ENCODE measurements around the gene PSEN1.

DNA sequence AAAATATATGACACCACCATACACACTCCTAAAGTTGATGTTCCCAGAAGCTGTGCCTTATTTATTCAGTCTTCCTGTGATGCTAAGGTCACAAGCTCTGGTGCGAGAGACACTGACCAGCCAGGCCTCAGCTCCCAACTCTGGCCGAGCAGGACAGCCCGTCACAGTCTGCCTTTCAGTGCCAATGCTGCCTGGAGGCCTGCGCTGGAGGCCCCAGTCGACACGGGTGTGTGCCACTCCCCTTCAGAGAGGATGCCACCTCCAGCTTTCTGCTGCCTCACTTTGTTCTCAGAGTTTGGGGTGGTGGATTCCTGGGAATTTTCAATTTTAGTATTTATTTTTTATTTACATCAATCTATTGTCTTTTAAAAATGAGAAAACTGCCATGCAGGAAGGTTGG lies 93.7 kb downstream of the PSEN1 start:
- no peak for TF ChIP-seq EZH2 (IDR thresholded peaks at IDR 0.05; ENCODE audit: low read length)
- TF ChIP-seq, protein P1, sequence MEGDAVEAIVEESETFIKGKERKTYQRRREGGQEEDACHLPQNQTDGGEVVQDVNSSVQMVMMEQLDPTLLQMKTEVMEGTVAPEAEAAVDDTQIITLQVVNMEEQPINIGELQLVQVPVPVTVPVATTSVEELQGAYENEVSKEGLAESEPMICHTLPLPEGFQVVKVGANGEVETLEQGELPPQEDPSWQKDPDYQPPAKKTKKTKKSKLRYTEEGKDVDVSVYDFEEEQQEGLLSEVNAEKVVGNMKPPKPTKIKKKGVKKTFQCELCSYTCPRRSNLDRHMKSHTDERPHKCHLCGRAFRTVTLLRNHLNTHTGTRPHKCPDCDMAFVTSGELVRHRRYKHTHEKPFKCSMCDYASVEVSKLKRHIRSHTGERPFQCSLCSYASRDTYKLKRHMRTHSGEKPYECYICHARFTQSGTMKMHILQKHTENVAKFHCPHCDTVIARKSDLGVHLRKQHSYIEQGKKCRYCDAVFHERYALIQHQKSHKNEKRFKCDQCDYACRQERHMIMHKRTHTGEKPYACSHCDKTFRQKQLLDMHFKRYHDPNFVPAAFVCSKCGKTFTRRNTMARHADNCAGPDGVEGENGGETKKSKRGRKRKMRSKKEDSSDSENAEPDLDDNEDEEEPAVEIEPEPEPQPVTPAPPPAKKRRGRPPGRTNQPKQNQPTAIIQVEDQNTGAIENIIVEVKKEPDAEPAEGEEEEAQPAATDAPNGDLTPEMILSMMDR (optimal IDR thresholded peaks at IDR 0.05 in 1 of 3, IDR thresholded peaks at IDR 0.05 in 1 of 3, conservative IDR thresholded peaks at IDR 0.05 in 1 of 3; ENCODE audit: extremely low read depth in 1 of 3, insufficient read depth in 2 of 3, low read length in 3 of 3): no peak
